GM19023 (cell line): Measurements from ENCODE around the gene ENO2.

Experiments used
- ATAC-seq: cut with Tn5 transposase; IDR thresholded peaks from one replicate; pipeline ENCODE4 v1.9.1; 2021; ENCODE audit warnings: mild to moderate bottlenecking, moderate library complexity; ENCODE audit not compliant: unreplicated experiment

ENO2 gene

DNA sequence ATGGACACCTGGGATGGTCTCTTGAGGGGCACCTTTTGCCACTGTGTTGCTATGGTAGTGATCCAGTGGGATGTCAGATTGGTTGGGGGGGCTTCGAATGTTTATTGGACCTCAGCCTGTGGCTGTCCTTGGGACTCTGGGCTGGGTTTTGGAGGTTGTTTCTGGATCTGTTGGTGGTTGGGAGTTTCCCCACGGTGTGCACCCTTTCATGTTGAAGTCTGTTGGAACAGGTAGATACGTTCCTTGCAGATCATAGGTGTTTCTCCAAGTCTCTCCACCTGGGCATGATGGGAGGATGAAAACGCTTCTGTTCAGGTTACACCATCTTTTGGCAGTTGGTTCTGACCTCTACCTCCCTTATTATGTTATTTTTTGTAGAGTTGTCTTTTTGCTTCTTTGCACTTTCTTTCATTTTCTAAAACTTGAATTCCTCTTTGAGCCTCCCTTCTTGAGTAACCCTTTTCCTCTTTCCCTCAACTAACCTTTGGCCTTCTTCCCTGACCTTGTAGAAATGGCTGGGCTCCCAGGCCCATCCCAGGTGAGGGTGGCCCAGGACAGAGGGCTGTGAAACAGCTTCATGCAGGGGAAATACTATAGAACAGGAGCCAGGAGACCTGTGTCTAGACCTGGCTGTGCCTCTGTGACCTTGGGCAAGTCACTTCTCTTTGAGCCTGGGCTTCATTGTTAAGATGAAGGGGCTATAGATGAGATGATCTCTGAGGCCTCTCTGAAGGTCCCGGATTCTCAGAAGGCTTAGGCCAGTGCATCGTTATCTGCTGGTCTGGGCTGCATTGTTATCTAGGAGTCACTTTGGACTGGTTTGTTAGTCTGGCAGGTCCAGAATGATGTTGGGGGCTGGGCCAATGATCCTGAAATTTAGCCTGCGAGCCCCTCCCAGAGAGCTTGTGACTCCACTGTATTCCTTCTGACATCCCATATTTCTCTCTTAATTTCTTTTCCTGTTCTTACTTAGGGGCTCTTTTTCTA, 15.4 kb downstream of the ENO2 start:
- ATAC-seq = no peak

DNA sequence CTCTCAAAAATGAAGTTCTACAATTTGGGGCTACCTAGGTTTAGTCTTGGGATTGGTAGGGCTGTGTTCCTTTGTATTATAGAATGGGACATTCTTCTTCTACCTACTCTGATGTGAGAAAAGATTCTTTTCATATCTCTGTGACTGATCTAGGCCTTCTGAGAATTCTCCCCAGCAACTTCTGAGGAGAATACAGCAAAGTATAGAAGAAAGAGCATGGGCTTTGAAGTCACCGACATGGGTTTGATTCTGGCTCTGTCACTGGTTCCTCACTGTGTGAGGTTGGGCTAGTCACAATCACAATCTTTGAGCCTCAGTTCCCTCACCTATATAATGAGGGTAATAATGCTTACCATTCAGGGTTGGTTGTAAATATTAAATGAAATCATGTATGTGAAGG, 18.4 kb downstream of the ENO2 start:
- ATAC-seq = no peak

DNA sequence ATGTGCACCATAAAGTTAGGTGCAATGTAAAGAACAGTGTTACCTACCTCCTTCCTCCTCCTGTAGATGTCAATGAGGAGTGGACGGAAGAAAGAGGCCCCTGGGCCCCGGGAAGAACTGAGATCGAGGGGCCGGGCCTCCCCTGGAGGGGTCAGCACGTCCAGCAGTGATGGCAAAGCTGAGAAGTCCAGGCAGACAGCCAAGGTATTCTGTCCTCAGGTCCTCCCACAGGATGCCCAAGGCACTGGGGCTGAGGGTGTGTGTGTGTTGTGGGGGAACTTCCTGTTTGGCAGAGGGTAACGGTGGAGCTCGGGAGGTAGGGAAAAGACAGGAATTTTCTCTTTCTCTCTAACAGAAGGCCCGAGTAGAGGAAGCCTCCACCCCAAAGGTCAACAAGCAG, 19.7 kb downstream of the ENO2 start:
- ATAC-seq = no peak

DNA sequence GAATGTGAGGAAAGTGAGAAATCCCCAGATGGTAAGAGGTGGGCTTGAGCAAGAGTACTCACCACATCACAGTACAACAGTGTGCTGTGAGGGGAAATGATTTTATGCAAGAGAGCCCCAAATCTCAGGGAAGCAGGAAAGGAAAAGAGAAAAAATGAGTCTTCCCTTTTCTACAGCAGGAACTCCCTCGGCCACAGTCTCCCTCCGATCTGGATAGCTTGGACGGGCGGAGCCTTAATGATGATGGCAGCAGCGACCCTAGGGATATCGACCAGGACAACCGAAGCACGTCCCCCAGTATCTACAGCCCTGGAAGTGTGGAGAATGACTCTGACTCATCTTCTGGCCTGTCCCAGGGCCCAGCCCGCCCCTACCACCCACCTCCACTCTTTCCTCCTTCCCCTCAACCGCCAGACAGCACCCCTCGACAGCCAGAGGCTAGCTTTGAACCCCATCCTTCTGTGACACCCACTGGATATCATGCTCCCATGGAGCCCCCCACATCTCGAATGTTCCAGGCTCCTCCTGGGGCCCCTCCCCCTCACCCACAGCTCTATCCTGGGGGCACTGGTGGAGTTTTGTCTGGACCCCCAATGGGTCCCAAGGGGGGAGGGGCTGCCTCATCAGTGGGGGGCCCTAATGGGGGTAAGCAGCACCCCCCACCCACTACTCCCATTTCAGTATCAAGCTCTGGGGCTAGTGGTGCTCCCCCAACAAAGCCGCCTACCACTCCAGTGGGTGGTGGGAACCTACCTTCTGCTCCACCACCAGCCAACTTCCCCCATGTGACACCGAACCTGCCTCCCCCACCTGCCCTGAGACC, 21.2 kb downstream of the ENO2 start:
- ATAC-seq = no peak

DNA sequence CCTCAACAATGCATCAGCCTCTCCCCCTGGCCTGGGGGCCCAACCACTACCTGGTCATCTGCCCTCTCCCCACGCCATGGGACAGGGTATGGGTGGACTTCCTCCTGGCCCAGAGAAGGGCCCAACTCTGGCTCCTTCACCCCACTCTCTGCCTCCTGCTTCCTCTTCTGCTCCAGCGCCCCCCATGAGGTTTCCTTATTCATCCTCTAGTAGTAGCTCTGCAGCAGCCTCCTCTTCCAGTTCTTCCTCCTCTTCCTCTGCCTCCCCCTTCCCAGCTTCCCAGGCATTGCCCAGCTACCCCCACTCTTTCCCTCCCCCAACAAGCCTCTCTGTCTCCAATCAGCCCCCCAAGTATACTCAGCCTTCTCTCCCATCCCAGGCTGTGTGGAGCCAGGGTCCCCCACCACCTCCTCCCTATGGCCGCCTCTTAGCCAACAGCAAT, 21.8 kb downstream of the ENO2 start:
- ATAC-seq = no peak

DNA sequence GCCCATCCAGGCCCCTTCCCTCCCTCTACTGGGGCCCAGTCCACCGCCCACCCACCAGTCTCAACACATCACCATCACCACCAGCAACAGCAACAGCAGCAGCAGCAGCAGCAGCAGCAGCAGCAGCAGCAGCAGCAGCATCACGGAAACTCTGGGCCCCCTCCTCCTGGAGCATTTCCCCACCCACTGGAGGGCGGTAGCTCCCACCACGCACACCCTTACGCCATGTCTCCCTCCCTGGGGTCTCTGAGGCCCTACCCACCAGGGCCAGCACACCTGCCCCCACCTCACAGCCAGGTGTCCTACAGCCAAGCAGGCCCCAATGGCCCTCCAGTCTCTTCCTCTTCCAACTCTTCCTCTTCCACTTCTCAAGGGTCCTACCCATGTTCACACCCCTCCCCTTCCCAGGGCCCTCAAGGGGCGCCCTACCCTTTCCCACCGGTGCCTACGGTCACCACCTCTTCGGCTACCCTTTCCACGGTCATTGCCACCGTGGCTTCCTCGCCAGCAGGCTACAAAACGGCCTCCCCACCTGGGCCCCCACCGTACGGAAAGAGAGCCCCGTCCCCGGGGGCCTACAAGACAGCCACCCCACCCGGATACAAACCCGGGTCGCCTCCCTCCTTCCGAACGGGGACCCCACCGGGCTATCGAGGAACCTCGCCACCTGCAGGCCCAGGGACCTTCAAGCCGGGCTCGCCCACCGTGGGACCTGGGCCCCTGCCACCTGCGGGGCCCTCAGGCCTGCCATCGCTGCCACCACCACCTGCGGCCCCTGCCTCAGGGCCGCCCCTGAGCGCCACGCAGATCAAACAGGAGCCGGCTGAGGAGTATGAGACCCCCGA, 22.5 kb downstream of the ENO2 start:
- peak; percentile 26 for ATAC-seq

DNA sequence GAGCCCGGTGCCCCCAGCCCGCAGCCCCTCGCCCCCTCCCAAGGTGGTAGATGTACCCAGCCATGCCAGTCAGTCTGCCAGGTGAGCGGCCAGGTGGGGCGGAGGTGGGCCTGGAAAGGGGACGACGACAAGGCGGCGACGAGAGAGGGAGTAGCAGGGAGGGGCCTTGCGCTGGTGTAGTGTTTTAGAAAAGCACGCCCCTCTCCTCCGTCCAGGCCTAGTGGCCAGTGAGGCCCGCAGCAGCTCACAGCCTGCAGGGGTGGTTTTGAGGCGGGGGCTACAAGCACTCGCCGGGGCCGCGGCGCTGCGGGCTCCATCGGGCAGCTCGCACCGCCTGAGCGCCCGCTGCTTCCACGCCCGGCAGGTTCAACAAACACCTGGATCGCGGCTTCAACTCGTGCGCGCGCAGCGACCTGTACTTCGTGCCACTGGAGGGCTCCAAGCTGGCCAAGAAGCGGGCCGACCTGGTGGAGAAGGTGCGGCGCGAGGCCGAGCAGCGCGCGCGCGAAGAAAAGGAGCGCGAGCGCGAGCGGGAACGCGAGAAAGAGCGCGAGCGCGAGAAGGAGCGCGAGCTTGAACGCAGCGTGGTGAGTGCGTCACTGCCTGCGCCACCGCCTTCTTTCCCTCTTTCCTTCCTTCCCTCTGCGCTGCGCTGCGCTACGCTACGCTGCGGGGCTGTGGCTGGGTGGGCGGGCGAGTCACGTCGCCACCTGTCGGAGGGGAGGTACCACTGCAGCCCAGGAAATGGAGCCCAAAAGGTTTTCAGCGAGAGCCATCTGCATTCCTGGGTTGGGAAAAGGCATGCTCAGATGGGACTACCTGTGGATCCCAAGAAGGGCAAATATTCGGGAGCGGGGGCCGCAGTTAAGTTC, 23.3 kb downstream of the ENO2 start:
- ATAC-seq = peak; percentile 79

DNA sequence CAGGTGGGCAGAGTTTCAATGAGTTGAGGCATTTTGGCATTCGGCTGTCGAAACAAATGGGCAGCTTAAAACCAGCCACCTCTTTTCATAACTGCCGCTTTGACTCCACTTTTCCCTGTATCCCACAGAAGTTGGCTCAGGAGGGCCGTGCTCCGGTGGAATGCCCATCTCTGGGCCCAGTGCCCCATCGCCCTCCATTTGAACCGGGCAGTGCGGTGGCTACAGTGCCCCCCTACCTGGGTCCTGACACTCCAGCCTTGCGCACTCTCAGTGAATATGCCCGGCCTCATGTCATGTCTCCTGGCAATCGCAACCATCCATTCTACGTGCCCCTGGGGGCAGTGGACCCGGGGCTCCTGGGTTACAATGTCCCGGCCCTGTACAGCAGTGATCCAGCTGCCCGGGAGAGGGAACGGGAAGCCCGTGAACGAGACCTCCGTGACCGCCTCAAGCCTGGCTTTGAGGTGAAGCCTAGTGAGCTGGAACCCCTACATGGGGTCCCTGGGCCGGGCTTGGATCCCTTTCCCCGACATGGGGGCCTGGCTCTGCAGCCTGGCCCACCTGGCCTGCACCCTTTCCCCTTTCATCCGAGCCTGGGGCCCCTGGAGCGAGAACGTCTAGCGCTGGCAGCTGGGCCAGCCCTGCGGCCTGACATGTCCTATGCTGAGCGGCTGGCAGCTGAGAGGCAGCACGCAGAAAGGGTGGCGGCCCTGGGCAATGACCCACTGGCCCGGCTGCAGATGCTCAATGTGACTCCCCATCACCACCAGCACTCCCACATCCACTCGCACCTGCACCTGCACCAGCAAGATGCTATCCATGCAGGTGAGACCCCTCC, 24.2 kb downstream of the ENO2 start:
- ATAC-seq = no peak

DNA sequence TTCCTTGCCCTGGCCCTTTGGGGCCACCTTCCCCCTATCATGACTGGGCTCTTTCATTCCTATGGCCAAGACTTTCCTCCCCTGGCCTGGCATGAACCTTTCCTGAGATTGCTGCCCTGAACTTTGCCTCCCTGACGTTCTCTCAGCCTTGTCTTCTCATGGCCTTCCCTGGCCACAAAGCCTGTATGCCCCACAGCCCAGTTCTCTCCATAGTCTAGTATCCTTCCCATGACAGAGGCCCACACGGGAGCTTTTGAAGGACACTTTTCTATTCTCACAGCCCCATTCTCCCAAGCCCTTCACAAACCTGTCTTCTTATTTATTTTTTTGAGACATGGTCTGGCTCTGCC, 24.8 kb downstream of the ENO2 start:
- no peak for ATAC-seq

DNA sequence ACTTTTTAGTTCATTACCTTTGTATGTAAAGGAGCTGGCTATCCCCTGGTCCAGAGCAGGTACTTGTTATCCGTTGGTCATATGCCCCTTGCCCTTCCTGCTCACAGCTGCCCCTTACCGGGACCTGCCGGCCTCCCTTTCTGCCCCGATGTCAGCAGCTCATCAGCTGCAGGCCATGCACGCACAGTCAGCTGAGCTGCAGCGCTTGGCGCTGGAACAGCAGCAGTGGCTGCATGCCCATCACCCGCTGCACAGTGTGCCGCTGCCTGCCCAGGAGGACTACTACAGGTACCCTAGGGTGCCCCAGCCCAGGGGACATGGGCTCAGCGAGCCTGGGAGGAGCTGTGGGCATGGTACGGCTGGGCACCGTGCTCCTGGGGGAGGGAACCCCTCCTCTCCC, 26.9 kb downstream of the ENO2 start:
- no peak for ATAC-seq

DNA sequence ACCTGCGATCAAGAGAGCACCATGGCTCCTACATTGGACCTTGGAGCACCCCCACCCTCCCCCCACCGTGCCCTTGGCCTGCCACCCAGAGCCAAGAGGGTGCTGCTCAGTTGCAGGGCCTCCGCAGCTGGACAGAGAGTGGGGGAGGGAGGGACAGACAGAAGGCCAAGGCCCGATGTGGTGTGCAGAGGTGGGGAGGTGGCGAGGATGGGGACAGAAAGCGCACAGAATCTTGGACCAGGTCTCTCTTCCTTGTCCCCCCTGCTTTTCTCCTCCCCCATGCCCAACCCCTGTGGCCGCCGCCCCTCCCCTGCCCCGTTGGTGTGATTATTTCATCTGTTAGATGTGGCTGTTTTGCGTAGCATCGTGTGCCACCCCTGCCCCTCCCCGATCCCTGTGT, 27.4 kb downstream of the ENO2 start:
- no peak for ATAC-seq

DNA sequence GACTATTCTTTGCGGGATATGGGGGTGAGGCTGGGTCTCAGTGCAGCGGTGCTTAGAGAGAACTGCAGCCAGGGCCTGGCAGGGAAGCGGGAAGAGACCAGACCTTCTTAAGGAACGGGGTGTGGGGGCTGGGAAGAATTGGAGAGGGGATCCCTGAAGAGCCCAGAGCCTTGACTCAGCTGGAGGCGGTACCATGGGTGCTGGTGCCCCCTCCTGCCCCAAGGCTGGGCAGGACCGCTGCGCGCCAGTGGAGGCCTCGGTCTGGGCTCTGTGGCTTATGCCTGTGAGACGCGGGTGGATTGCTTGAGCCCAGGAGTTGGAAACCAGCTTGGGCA, 27.9 kb downstream of the ENO2 start:
- no peak for ATAC-seq

DNA sequence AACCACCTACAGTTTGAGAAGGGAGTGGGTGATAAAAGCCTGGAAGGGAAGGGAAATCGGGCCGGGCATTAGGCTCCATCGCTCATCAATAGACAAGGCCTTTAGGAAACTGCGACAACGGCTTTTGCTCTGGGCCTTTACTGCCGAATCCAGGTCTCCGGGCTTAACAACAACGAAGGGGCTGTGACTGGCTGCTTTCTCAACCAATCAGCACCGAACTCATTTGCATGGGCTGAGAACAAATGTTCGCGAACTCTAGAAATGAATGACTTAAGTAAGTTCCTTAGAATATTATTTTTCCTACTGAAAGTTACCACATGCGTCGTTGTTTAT, 29.0 kb downstream of the ENO2 start:
- ATAC-seq = peak; percentile 22

DNA sequence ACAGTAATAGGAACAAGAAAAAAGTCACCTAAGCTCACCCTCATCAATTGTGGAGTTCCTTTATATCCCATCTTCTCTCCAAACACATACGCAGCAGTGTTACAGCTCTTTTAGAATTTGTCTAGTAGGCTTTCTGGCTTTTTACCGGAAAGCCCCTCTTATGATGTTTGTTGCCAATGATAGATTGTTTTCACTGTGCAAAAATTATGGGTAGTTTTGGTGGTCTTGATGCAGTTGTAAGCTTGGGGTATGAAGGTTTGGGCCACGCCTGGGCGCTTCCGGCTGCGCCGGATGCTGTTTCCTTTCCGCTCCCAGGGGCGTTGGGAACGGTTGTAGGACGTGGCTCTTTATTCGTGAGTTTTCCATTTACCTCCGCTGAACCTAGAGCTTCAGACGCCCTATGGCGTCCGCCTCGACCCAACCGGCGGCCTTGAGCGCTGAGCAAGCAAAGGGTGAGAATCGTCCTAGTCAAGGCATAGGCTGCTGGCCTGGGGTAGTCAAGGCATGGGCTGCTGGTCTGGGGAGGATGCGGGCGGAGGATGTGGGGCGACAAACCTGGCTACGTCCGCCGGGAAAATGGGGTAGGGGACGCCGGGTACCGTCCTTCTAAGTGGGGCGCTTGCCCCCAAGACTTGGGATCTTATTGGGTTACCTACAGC, 29.5 kb downstream of the ENO2 start, which contains the start of the genes C12orf57 and RNU7-1:
Gene C12orf57, plus strand, starts transcription at position 301 of the 659 bp plus-strand sequence. Its CDS starts 100 bp downstream, at position 401.
Gene RNU7-1, plus strand, starts transcription at position 95 of the 659 bp plus-strand sequence.
- peak; percentile 37 for ATAC-seq

DNA sequence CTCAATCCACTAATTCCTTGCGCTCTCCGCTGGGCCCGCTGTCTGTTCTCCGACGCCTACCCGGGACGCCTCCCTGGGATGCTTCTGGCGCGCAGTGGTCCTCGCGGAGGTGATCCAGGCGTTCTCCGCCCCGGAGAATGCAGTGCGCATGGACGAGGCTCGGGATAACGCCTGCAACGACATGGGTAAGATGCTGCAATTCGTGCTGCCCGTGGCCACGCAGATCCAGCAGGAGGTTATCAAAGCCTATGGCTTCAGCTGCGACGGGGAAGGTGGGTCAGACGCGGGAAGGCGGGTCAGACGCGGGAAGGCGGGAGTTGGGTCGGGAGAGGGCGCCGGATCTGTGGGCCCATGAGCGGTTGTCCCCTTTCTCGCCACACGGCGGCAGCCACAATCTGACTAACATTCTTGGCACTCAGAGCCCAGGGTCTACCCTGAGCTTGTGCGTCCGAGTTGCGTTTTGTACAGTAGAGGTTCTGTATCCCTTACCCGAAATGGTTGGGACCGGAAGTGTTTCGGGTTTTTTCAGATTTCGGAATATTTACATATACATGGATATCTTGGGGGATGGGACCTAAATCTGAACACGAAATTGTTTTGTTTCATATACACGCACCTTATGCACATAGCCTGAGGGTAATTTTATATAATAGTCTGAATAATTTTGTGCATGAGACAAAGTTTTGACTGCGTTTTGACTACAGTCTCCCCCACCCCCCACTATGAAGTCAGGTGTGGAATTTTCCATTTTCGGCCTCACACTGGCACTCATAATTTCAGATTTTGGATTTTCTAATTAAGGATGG, 30.2 kb downstream of the ENO2 start:
- ATAC-seq = peak; percentile 34

DNA sequence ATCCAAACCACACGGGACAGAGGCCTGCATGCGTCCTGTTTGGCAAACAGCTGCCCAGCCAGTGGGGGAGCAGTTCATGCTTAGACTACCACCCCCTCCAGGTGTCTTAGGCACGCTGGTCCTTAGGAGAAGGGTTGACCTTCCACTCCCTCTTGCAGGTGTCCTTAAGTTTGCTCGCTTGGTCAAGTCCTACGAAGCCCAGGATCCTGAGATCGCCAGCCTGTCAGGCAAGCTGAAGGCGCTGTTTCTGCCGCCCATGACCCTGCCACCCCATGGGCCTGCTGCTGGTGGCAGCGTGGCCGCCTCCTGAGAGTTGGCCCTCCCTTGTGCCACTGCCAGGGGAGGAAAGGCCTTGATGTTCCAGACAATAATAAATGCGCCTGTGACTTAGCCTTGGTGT, 31.2 kb downstream of the ENO2 start:
- no peak for ATAC-seq

DNA sequence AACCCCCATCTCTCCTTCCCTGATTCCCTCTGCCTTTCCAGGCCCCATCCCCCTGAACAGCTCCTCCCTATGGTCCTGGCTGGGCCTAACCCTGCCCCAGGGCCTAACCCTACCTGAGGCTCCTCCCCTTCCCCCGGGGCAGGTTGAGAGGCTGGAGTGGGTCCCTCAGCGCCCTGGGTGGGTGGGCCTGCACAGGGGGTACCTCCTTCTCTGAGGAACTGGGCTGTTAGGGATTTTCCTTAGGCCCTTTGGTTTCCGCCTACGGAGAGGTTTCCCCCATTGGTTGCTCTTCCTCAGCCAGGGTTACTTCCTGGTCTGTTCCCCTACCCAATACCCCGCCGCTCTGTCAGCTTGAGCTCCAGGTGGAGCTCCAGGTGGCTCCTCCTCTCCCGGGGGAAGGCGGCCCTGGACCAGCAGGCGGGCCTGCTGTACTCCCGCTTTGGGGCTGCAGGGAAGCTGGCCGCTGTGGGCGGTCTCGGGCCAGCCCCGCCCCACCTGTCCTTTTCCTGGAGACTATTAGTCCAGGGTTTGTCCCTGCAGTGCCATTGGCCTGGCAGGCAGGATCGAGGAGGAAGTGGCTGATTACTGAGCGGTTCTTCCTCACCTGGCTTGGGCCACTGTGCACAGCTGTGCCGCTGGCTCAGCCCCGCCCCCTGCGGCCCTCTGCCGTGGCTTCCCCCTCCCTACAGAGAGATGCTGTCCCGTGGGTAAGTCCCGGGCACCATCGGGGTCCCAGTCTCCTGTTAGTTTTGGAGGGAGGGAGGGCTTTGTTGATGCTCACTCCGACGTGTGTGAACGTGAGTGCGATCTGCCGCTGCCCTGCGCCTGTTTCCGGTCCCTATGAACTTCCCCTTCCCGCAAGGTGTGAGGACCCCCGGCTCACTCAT, 31.9 kb downstream of the ENO2 start:
- ATAC-seq = peak; percentile 19
